ENCODE data around the gene PPP3R1.

Gene PPP3R1

DNA sequence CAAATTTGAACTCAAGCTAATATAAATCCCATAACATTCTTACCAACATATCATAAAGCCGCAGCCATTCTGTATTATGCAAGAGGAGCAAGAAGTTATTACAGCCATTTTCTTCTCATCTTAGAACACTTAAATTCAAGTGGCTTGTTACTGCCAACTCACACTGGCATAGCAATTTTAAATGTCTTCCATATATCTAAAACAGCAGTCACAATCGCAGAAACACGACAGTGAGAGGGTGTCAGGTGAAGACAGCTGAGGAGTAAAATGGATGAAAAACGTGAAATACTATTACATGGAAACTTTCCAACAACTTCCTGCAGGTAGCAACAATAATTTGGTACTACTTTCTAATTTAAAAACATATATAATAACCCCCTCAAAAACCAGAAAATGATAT, 17.9 kb downstream of the PPP3R1 start:
- no peak for DNase-seq (ENCODE audit: low spot score)

DNA sequence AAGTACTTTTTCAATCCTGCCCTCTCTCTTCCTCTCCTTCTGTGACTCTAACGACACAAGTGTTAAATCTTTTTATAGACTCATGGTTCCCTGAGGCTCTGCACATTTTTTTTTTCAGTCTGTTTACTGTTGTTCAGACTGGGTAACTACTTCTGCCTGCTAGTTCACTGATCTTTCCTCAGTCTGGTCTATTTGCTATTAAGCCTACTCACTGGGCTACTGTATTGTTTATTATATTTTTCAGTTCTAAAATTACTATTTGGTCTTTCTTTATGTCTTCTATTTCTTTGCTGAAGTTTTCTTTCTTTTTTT, 21.3 kb downstream of the PPP3R1 start:
- no peak for DNase-seq (ENCODE audit: low spot score)

DNA sequence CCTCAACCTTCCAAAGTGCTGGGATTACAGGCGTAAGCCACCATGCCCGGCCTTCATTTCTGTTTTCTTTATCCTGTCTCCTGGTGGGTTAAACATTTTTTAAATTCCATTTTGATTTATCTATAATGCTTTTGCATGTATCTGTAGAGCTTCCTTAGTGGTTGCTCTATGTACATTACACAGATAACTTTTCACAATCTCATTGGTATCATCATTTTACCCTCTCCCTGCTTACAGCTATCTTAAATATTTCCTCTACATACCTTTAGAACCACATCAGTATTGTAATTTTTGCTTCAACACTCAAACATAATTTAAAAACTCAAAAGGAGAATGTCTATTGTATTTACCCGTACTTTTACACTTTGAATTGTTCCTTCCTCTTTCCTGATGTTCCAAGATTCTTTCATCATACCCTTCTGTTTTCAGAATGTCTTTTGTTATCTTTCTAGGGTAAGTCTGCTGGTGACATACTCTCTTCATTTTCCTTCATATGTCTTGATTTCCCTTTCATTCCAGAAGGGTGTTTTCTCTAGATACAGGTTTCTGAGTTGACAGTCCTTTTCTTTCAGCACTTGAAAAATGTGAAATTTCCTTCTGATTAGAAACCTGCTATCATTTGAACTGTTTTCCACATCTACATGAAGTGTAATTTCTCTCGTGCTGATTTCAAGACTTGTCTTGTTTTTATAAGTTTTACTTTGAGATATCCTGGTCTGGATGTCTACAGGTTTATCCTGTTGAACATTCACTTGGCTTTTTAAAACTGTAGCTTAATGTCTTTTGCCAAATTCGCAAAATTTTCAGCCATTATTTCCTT, 21.9 kb downstream of the PPP3R1 start:
- DNase-seq (ENCODE audit: low spot score) = no peak

DNA sequence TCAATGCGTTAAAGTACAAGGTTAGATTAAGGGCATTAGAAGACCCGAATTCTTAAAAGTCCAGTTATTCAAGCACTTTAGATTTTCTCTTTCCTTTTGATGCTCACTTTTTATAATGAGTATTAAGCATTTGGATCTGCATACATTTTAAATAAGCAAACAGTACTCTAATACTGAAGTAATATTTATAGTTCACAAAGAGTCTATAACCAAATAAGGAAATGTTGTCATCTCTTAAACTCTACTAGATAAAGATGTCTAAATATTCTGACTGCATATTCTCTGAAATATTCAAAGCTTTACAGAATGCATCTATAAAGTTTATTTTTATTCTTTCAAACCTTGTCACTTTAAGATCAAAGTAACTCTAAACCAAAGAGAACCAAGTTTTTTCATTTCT, 25.5 kb downstream of the PPP3R1 start:
- DNase-seq (ENCODE audit: low spot score) = no peak

DNA sequence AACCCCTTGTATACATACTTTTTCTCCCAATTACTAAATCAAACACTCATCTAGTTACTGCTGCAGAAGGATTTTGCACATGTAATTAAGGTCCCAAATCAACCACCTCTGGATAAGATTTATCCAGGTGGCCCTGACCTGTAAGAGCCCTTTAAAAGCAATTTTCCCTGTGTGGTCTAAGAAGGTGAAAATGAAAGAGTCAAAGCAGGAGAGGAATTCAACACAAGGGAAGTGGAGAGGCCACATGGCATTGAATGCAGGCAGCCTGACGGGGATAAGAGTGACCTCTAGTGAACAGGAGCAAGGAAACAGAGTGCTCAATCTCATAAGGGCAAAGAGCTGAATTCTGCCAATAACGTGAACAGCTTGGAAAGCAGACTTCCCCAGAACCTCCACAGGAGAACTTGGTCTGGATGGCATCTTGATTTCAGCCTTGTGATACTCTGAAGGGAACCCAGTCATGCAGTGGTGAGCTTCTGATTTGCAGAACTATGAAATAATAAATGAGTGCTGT, 27.2 kb downstream of the PPP3R1 start:
- DNase-seq (ENCODE audit: low spot score) = peak; percentile 63

DNA sequence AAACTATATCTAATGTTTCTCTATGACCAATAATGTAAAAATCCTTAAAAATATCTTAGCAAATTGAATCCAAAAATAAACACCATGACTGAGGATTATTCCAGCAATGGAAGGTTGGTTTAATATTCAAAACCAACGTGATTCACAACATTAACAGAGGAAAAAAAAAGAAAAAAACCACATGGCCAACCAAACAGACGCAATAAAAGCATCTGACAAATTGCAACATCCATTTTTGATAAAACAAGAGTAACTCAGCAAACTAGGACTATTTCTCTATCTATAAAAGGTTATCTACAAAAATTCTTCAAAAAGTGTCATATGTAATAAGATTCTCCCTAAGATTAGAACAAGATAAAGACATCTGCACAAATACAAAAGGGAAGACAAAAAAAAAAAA, 28.9 kb downstream of the PPP3R1 start:
- DNase-seq (ENCODE audit: low spot score) = no peak

DNA sequence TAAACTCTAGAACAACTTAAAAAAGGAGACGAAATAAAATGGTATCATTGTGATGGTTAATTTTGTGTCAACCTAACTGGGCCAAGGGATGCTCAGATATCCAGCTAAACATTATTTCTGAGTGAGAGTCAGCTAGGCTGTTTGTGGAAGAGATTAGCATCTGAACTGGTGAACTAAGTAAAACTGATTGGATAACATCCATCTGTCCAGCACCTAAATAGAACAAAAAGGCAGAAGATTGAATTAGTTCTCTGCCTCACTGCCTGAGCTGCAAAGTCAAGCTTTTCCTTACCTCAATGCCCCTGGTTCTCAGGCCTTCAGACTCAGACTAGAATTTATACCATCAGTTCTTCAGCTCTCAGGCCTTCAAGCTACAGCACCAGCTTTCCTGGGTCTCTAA, 30.0 kb downstream of the PPP3R1 start:
- no peak for DNase-seq (ENCODE audit: low spot score)

DNA sequence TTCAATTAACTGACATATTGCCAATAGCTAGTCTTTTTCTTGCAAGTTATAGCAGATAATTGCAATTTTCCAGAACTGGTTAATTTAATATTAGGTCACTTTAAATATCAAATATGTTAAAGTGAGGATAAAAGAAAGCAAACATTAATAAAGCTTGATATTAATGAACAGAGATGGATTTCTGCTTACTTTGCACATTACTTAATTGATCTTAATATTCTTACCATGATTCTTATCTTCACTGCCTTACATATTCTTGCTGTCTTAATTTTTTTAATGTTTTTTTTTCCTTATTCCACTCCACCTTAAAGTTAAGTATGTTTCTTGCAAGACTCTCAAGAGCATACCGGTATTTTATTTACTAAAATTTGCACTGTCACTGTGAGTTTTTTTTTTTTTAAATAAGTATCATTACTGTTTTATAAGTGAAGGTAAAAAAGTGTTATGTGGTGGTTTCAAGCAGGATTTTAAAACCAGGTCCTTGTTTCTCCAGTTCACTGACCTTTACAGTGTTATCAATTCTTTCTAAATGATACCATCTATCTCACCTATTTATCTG, 33.9 kb downstream of the PPP3R1 start:
- no peak for DNase-seq (ENCODE audit: low spot score)

DNA sequence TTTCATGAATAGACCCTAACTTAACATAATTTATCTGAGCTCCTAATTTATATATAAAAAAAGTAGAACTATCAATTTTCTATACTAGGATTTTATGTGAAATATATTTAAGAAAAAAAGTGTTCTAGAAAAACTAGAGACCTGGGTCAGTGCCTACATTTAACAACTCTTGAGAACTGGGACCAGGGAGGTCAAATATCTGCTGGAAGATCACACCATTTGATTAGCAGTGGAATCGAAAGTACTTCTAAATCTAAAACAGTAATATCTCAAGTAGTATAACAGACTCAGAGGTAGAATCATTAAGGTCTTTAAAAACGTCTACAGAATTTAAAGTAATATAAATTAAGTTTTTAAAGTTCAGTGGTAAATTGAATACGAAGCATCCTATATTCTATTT, 34.6 kb downstream of the PPP3R1 start:
- DNase-seq (ENCODE audit: low spot score) = no peak

DNA sequence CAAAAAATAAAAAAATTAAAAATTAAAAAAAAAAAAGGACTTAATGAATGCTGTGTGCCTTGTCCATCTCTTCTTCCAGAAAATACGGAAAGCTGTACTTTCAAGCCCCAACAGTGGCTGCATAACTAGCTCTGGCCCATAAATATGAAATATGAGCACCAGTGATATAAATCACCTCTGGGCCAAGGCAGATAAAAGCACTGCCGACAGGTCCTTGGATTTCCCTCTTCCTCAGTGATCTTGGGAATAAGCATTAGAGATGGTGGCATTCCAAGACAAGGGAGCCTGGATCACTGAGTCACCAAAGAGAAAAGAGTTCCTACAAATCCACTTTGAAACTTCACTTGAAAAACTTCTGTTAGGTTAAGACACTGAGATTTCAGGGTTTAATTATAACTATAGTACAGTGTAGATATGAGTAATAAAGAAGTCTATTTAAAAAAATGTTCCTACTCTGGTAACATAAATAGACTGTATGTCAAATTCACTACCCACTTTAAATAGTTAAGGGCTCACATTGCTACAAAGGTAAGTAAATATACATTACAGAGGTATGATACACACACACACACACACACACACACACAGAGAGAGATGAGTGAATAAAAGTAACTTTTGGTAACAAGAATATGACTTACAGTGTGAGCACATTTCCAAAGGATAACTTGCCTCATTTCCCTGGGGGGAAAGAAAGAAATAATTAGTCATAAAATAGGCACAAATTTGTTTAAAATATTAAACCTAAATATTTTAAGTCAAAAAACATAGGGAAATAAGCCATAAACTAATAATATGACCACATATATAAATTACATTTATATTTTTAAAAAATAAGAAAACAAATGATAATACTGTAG, 35.6 kb downstream of the PPP3R1 start:
- no peak for DNase-seq (ENCODE audit: low spot score)

DNA sequence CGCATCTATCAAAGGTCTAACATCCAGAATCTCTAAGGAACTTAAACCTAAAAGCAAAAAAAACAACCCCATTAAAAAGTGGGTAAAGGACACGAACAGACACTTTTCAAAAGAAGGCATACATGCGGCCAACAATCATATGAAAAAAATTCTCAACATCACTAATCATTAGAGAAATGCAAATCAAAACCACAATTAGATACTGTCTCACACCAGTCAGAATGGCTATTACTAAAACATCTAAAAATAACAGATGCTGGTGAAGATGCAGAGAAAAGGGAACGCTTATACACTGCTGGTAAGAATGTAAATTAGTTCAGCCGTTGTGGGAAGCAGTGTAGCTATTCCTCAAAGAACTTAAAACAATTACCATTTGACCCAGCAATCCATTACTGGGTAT, 38.0 kb downstream of the PPP3R1 start:
- DNase-seq (ENCODE audit: low spot score) = peak; percentile 48

DNA sequence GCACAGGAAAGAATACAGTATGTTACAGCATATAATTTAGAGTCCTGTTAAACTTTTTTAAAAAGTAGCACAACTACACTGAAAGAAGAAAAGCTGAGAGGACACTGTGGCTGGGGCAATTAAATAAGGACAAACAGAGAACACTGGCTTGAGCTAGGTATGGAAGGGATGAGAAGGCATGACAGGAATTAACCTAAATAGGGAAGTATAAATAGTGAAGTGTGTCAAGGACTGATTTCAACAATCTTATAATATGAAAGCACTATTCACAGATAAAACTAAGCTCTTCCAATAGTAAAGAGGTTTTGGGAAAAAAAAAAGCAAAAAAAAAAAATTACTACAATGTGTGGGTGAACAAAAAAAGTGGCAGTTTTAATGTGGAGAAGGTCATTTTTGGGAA, 45.5 kb downstream of the PPP3R1 start:
- DNase-seq (ENCODE audit: low spot score) = no peak

DNA sequence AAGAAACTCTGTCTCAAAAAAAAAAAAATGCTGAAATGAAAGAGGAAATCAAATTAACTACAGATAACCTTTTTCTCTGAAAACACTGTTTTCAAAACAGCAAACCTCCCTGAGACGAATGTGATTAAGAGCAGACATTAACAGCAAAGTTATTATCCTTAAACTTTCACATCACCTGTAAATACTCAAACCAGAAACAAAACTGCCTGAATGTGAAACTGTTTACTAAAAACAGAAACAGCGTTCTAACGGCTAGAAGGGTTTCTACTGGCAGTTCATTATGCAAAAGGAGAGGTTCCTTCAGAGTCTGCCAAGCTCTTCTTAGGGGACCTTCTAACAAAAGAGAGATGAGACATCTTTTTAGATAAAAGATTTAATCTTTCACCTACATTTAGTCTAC, 48.7 kb downstream of the PPP3R1 start:
- DNase-seq (ENCODE audit: low spot score) = peak; percentile 77

DNA sequence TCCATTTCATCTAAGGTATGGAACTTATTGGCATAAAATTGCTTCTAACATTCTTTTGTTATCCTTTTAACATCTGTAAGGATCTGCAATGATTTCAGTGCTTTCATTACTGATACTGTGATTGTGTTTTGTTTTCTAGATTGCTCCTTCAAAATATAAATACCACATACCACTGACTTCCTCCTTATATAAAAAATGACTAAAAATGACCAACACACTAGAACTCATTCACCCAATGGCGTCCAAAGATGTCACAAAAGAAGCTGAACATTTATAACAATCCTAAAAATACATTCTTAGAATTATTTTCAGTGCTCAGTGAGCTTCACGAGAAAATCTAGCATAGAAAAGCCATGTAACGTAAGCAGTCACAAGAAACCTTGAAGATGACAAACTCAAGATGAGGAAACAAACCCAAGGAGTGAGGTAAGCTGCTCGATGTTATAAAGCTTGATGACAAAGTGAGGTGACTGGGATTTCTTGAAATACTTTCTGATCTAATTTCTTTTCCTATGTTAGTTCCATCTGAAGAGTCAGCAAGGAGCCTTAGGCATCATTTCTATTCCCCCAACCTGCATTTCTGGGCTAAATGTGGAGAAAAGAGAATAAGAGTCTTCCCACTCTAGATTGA, 52.1 kb downstream of the PPP3R1 start:
- no peak for DNase-seq (ENCODE audit: low spot score)

DNA sequence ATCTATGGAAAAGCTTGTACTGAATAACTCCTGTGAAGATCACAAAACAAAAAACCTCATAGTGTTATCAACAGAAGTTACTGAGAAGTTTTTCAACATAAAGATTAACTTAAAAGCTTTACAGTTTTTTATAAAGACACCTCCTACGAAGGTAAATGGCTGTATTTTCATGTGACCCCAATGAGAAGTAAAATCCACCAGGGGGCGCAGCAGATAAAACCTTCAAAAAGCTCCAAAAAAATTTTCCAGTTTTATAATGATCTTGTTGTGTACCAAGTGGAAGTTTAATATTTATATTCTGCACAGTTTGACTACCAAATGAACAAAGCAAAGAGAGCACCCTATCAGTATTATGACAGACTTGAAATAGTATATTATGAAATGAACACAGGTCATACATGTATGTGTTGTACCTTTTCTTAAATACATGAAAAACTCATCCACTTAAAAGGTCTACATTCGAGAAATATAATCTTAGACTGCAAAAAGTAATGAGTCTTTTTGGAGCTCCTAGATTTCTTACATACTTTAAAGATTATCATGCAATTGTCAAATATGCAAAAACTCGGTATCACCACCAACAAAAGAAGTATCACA, 56.1 kb downstream of the PPP3R1 start:
- peak; percentile 70 for DNase-seq (ENCODE audit: low spot score)

DNA sequence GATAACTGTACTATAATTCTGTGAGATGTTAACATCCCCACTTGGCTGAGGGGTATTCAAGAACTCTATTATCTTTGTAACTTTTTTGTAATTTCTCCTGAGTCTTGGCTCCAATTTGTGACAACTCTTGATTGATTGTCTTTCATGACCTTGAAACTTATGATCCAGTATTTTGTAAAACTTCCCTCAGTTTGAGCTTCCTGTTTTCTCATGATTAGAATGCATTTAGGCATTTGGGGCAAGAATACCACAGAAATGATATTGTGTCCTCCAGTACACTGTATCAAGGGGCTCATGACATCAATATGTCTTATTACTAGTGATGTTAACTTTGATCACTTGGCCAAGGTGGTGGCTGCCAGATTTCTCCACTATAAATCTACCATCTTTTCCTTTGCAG, 57.2 kb downstream of the PPP3R1 start:
- no peak for DNase-seq (ENCODE audit: low spot score)

DNA sequence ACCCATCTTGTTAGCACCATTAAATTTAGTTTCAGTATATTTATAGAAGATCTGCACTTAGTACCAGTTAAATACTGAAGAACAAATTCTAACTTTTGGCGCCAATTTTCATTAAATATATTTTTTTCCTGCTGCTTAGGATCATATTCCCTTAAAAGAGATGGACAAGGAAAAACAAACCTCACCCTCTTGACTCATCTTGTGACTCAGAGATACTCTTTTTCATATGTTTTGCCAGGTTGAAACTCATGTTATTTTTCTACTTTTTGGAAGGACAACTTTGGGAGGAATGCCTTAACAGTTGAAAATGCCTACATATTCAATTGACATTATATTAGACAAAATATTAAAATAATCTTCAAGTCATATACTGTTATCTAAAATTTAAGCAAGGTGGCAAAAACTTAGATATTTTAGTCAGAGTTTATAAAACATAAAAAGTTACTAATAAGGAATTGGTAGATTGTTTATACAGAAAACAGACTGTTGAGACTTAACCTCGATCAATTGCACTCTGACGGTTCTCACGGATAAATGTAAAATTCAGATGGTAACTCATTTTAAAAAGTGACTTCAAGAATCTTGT, 58.5 kb downstream of the PPP3R1 start:
- DNase-seq (ENCODE audit: low spot score) = no peak

DNA sequence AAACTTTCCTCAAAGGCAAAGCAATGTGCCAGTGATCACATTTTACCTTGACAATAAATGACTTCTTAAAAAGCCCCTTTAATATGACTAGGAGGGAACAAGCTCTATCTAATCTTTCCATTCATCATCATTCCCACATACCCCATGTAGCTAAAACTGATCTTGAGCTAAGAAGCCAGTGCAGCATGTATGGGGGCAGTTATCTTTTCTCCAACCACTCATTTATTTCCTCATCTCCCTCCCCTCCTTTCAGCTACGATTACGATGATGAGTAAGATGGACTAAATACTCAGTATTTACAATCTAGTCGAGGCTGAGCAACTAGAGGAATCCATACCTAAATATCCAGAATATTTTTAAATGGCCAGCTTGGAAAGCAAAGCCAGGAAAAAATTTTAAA, 59.2 kb downstream of the PPP3R1 start:
- DNase-seq (ENCODE audit: low spot score) = no peak

DNA sequence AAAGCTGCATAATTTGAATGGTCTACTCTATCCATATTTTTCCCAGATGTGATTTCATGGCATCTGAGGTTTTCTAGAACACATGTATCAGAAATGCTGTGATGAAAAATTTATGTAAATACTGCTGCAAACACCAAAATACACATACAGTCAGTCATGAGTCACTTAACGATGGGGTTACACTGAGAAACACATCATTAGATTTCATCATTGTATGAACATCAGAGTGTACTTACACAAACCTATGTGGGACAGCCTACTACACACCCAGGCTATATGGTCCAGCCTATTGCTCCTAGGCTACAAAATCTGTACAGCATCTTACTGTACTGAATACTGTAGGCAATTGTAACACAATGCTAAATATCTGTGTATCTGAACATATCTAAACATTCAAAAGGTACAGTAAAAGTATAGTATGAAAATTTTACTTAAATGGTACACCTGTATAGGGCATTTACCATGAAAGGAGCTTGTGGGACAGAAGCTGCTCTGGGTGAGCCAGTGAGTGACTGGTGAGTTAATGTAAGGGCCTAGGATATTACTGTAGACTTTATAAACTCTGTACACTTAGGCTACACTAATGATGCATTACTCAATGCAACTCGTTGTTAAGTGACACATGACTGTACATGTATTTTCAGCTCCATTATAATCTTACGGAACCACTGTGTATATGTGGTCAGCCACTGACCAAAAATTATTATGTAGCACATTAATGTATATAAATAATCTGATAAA, 61.2 kb downstream of the PPP3R1 start:
- no peak for DNase-seq (ENCODE audit: low spot score)

DNA sequence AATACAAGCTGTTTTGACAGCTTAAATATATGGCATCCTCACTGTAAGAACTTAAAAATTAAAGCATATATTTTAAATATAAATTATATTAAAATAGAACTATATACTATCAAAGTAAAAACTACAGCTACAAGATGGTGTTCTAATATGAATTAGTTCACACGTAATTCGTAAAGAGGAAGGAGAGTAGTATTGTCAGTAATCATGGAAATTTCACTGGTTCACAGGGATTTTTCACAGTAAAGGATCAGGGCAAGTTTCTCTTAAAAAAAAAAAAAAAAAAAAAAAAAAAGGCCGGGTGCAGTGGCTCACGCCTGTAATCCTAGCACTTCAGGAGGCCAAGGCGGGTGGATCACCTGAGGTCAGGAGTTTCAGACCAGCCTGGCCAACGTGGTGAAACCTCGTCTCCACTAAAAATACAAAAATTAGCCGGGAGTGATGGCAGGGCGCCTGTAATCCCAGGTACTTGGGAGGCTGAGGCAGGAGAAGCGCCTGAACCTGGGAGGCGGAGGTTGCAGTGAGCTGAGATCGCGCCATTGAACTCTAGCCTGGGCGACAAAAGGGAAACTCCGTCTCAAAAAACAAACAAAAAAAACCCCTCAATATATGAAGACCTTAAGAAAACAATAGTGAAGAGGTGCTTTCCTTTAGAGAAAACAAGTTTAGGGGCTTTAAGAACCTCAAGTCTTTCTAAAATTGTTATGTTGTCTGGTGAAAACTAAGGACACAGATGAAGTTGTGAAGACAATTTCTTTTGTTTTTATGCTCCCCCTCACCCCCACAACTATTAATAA, 62.1 kb downstream of the PPP3R1 start:
- DNase-seq (ENCODE audit: low spot score) = no peak
